Heart left ventricle (tissue), 13 donors: ENCODE data around the gene CTRB1.

Source experiments
- POLR2A ChIP-seq, 2 donors: fragments of 450-650 bp; IDR thresholded peaks; one replicate each; pipeline ENCODE4 v1.6.1; 2017; ENCODE audit warnings: antibody characterized with exemption in 2 of 2, mild to moderate bottlenecking in 2 of 2, moderate library complexity in 2 of 2
- TF ChIP-seq, protein P1 (sequence below), 12 donors: fragments of 200-600 bp; sonication (generic) in 4 of 12; IDR thresholded peaks; one replicate each; pipeline versions ENCODE4 v1.5.0 to v1.8.0; 2018 to 2022; ENCODE audit warnings: antibody characterized with exemption in 12 of 12, mild to moderate bottlenecking in 5 of 12
- donor health status: ischemic (EF 13 %, LVEDD 7.1; RV severe dilation, severe dysfunction).
- donor health status: DM: no; HTN: yes; CAD: no.
- donor health status: DM: no; HTN: no; CAD: no.
- donor health status: ischemic (EF 25% LVEDD 6.9; RV normal size, moderate dysfunction).
- donor health status: ischemic (EF 25% LVEDD 5.7; RV mildly dilated, moderate dysfunction).
- donor health status: ischemic (EF 35%, LVEDD 5.7; RV mildly dilated, moderate dysfunction).
- donor health status: nonischemic (EF 11% LVEDD 7.7; RV severe dilation, severe dysfunction).
- donor health status: DM: yes; HTN: yes; CAD: no.
- donor health status: PGD.
- donor health status: ischemic (EF 29% LVEDD 5.4; RV normal size, mild dysfunction).
- donor health status: nonischemic (EF 23%, LVEDD 6.1; RV moderate dilation, normal function).

DNA sequence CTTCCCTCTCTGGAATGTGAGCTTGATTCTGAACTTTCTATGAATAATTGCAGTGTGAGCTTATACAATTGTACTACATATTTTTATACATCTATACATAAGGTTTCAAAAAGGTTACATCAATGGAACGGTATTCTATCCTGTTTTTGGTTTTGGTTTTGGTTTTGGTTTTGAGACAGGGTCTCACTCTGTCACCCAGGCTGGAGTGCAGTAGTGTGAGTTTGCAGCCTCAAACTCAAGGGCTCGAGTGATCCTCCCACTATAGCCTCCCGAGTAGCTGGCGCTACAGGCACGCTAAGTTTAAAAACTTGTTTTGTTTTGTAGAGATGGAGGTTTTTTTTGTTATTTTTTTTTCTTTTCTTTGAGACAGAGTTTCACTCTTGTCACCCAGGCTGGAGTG, 1.1 kb downstream of the CTRB1 start:
- TF ChIP-seq, protein P1, sequence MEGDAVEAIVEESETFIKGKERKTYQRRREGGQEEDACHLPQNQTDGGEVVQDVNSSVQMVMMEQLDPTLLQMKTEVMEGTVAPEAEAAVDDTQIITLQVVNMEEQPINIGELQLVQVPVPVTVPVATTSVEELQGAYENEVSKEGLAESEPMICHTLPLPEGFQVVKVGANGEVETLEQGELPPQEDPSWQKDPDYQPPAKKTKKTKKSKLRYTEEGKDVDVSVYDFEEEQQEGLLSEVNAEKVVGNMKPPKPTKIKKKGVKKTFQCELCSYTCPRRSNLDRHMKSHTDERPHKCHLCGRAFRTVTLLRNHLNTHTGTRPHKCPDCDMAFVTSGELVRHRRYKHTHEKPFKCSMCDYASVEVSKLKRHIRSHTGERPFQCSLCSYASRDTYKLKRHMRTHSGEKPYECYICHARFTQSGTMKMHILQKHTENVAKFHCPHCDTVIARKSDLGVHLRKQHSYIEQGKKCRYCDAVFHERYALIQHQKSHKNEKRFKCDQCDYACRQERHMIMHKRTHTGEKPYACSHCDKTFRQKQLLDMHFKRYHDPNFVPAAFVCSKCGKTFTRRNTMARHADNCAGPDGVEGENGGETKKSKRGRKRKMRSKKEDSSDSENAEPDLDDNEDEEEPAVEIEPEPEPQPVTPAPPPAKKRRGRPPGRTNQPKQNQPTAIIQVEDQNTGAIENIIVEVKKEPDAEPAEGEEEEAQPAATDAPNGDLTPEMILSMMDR (IDR thresholded peaks at IDR 0.05) = no peak
- TF ChIP-seq POLR2A (IDR thresholded peaks at IDR 0.05) = no peak
